Measurements from ENCODE around the gene ACAP3.
A peak's percentile ranks its signal among the peaks of the same experiment; 100 is the strongest.

ACAP3 gene

DNA sequence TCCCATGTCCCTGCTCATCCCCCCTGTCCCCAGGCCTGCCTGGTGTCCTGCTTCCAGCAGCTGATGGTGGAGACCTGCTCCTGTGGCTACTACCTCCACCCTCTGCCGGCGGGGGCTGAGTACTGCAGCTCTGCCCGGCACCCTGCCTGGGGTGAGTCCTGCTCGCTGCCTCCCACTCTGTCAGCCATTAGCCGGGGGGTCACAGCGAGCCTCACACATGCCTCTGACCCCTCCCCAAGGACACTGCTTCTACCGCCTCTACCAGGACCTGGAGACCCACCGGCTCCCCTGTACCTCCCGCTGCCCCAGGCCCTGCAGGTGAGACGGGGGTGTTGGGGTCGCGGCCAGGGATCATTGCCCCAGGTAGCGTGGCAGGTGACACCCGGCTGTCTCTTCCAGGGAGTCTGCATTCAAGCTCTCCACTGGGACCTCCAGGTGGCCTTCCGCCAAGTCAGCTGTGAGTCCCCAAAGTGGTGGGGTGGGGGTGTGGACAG lies 17.4 kb downstream of the ACAP3 start:
- no peak for DNase-seq (ENCODE audit: low read depth)
- H3K4me3 ChIP-seq (ENCODE audit: control insufficient read depth, low read depth, low read length), result no peak overlapping the region
- TF ChIP-seq, protein P1, sequence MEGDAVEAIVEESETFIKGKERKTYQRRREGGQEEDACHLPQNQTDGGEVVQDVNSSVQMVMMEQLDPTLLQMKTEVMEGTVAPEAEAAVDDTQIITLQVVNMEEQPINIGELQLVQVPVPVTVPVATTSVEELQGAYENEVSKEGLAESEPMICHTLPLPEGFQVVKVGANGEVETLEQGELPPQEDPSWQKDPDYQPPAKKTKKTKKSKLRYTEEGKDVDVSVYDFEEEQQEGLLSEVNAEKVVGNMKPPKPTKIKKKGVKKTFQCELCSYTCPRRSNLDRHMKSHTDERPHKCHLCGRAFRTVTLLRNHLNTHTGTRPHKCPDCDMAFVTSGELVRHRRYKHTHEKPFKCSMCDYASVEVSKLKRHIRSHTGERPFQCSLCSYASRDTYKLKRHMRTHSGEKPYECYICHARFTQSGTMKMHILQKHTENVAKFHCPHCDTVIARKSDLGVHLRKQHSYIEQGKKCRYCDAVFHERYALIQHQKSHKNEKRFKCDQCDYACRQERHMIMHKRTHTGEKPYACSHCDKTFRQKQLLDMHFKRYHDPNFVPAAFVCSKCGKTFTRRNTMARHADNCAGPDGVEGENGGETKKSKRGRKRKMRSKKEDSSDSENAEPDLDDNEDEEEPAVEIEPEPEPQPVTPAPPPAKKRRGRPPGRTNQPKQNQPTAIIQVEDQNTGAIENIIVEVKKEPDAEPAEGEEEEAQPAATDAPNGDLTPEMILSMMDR (conservative IDR thresholded peaks at IDR 0.05; ENCODE audit: control insufficient read depth, insufficient read depth, low read depth, low read length), result peak; percentile 50

DNA sequence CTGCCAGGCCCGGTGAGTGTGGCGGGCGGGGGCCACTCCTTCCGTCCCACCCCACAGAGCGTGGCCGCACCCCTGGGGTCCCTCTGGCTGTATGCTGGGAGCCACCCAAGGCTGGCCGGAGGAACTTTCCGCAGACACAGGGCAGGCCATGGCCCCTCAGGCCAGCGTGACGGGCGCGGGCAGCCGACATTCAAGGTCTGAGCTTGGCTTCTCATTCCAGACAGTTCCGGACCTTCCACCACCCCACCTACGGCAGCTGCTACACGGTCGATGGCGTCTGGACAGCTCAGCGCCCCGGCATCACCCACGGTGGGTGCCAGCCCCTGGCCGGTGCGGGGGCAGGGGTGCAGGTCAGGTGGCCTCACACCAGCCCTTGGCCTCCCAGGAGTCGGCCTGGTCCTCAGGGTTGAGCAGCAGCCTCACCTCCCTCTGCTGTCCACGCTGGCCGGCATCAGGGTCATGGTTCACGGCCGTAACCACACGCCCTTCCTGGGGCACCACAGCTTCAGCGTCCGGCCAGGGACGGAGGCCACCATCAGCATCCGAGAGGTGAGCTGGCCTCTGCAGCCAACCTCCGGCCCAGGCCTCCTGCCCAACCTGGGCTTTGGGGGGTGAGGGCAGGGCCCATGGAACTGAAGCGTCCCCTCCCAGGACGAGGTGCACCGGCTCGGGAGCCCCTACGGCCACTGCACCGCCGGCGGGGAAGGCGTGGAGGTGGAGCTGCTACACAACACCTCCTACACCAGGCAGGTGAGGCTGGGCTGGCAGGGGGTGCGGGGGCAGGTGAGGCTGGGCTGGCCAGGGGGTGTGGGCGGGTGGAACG lies 20.2 kb downstream of the ACAP3 start:
- no peak overlapping the region for H3K4me3 ChIP-seq (ENCODE audit: control insufficient read depth, low read depth, low read length)
- TF ChIP-seq, protein P1 (conservative IDR thresholded peaks at IDR 0.05; ENCODE audit: control insufficient read depth, insufficient read depth, low read depth, low read length), result no peak
- no peak for DNase-seq (ENCODE audit: low read depth)

DNA sequence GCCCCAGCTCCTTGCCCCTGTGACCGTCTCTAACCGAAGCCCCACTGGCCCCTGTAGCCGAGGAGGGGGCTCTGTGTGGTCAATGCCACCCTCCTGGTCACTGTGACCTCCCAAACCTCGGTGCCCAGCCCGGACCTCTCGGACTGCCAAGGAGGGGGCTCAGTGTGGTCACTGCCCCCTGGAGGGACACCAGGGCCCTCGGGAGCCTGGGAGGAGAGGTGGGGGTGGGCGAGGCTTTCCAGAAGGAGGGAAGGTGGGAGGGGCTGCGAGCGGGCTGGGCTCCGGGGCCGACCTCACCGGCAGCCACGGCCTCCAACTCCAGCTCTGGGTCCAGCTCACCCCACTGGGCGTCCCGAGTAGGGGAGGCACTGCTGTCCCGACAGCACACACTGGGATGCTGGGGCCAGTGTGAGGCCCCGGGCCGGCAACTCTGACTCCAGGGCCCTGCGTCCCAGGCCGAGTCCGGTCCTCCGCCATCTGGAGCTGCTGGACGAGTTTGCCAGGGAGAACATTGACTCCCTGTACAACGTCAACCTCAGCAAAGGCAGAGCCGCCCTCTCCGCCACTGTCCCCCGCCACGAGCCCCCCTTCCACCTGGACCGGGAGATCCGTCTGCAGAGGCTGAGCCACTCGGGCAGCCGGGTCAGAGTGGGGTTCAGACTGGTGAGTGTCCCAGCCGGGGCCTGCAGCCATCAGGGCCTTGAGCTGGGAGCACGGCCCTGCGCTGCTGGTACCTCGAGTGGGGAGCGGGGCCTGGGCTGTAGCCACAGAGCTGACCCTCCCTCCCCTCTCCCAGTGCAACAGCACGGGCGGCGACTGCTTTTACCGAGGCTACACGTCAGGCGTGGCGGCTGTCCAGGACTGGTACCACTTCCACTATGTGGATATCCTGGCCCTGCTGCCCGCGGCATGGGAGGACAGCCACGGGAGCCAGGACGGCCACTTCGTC lies 21.1 kb downstream of the ACAP3 start:
- no peak overlapping the region for H3K4me3 ChIP-seq (ENCODE audit: control insufficient read depth, low read depth, low read length)
- TF ChIP-seq, protein P1 (conservative IDR thresholded peaks at IDR 0.05; ENCODE audit: control insufficient read depth, insufficient read depth, low read depth, low read length), result no peak
- no peak for DNase-seq (ENCODE audit: low read depth)

DNA sequence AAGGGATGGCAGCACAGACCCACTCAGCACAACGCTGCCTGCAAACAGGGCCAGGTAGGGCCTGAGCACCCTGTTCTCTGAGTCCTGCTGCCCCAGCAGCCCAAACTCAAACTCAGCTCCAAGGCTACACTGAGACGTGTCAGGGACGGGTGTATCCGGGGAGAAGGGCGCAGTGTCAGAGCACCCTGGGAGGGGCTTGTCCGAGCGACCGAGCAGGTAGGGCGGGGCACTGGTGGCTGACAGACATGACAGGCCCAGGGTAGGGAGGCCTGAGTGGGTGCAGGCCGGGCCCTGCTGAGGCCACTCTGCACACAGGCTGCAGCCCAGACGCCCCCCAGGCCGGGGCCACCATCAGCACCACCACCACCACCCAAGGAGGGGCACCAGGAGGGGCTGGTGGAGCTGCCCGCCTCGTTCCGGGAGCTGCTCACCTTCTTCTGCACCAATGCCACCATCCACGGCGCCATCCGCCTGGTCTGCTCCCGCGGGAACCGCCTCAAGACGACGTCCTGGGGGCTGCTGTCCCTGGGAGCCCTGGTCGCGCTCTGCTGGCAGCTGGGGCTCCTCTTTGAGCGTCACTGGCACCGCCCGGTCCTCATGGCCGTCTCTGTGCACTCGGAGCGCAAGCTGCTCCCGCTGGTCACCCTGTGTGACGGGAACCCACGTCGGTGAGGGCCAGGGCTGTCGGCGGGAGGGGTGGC lies 22.0 kb downstream of the ACAP3 start:
- TF ChIP-seq, protein P1 (conservative IDR thresholded peaks at IDR 0.05; ENCODE audit: control insufficient read depth, insufficient read depth, low read depth, low read length), result no peak
- no peak for DNase-seq (ENCODE audit: low read depth)
- no peak overlapping the region for H3K4me3 ChIP-seq (ENCODE audit: control insufficient read depth, low read depth, low read length)

DNA sequence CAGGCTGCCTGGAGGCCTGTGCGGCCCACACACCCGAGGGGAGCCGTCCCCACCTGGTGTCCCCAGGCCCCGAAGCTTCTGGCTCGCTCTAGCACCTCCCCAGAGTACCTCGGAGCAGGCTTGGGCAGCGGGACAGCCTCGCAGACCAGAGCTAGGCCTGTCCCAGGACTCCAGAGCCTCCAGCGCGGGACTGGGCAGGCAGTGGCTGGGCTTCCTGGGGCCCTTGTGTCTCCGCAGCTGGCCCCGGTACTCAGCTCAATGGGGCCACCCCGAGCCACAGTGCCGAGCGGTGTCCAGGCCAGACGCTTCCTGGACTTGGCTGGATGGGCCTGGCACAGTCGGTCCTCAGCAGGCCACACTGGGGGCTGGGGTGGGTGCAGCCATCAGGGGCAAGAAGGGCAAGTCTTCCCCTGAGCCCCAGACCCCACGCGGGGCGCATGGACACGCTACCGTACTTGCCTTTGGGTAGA lies 22.6 kb downstream of the ACAP3 start:
- TF ChIP-seq, protein P1 (conservative IDR thresholded peaks at IDR 0.05; ENCODE audit: control insufficient read depth, insufficient read depth, low read depth, low read length), result no peak
- no peak overlapping the region for H3K4me3 ChIP-seq (ENCODE audit: control insufficient read depth, low read depth, low read length)
- no peak for DNase-seq (ENCODE audit: low read depth)
